HL-60 (cell line): ENCODE data around the gene MYF5.

Experiments used
- POLR2AphosphoS5 ChIP-seq: IDR thresholded peaks from 2 replicates; pipeline ENCODE4 v1.6.1; 2012; ENCODE audit warnings: low read depth
- REST ChIP-seq: IDR thresholded peaks from 2 replicates; pipeline ENCODE4 v1.6.1; 2012; ENCODE audit warnings: low read depth; ENCODE audit not compliant: insufficient replicate concordance
- SPI1 ChIP-seq: IDR thresholded peaks from 2 replicates; pipeline ENCODE4 v1.6.1; 2012; ENCODE audit warnings: low read depth, mild to moderate bottlenecking, borderline replicate concordance
- TF ChIP-seq, protein P1 (sequence below): IDR thresholded peaks from one replicate; pipeline ENCODE4 v1.5.1; 2011; ENCODE audit warnings: low read length, control low read depth, inconsistent platforms; ENCODE audit not compliant: insufficient read depth

DNA sequence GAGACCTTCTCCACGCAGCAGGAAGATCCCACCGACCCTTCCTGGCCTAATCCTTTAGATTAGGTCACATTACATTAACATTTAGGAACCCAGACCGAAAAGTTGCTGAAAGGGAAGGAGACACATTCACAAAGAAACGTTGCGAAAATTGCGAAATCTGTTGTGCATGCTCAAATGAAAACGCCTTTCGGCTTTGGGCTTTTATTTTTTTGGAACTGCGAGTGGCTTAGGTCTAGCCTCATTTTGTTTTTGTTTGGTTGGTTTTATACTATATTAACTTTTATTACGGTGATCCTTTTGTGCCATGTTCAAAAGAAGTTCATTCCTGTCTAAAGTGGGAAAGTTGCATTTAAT, 7.8 kb upstream of the MYF5 start:
- TF ChIP-seq, protein P1, sequence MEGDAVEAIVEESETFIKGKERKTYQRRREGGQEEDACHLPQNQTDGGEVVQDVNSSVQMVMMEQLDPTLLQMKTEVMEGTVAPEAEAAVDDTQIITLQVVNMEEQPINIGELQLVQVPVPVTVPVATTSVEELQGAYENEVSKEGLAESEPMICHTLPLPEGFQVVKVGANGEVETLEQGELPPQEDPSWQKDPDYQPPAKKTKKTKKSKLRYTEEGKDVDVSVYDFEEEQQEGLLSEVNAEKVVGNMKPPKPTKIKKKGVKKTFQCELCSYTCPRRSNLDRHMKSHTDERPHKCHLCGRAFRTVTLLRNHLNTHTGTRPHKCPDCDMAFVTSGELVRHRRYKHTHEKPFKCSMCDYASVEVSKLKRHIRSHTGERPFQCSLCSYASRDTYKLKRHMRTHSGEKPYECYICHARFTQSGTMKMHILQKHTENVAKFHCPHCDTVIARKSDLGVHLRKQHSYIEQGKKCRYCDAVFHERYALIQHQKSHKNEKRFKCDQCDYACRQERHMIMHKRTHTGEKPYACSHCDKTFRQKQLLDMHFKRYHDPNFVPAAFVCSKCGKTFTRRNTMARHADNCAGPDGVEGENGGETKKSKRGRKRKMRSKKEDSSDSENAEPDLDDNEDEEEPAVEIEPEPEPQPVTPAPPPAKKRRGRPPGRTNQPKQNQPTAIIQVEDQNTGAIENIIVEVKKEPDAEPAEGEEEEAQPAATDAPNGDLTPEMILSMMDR, result no peak
- TF ChIP-seq POLR2AphosphoS5 (no peak), REST (no peak), SPI1 (no peak)
